Measurements from ENCODE around the gene NTPCR. TPM values are rescaled to one million over a fixed set of nuclear protein-coding genes. Genes with fewer than 3 reads are reported as not detected.

NTPCR gene
- total RNA-seq, 1 donor from 2014 or later = 31.0 TPM

DNA sequence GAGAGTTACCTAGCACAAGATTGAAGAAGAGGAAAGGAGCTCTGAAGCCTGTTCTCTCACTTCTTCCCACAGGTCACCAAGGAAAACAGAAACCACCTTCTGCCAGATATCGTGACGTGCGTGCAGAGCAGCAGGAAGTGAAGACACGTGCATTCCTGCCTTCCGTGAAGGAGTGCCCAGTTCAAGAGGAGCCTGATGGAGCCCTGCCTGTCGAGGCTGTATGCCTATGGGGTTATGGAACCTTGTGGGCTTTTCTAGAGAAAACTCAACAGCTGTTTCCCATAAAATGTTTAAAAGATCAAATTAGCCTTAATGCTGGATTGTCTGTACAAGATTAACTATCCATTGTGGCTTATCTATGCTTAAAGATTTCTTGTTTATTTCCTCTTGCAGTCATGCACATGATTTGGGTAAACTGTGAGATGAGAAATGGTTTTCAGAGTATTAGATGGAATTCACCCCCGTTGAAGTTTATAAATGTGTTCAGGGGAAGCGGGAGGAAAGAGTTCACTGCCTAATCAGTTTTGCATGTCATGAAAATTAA is 27.8 kb downstream of the NTPCR start:
- TF ChIP-seq, protein P1, sequence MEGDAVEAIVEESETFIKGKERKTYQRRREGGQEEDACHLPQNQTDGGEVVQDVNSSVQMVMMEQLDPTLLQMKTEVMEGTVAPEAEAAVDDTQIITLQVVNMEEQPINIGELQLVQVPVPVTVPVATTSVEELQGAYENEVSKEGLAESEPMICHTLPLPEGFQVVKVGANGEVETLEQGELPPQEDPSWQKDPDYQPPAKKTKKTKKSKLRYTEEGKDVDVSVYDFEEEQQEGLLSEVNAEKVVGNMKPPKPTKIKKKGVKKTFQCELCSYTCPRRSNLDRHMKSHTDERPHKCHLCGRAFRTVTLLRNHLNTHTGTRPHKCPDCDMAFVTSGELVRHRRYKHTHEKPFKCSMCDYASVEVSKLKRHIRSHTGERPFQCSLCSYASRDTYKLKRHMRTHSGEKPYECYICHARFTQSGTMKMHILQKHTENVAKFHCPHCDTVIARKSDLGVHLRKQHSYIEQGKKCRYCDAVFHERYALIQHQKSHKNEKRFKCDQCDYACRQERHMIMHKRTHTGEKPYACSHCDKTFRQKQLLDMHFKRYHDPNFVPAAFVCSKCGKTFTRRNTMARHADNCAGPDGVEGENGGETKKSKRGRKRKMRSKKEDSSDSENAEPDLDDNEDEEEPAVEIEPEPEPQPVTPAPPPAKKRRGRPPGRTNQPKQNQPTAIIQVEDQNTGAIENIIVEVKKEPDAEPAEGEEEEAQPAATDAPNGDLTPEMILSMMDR (conservative IDR thresholded peaks at IDR 0.05; ENCODE audit: low read depth, low read length) = no peak
- no peak for DNase-seq (ENCODE audit: low read depth)
- H3K4me3 ChIP-seq (ENCODE audit: low read depth, low read length) = no peak overlapping the region

DNA sequence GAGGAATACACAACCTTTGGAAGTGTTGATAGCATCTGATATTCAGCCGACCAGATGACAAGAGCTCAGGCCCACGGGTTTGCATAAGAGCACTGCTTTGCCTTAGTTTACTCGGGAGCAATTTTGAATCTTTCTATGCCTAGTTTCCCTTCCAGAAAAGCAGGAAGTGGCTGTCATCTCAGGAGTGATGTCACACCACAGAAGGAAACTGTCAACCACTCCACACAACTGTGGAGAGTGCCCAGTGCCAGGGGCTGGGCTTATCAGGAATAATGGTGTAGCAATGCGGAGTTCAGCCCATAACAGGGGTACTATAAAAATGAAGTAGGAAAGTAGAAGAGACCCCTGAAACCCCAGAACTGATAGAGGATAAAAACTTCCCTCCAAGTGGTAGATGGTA is 28.4 kb downstream of the NTPCR start:
- TF ChIP-seq, protein P1 (conservative IDR thresholded peaks at IDR 0.05; ENCODE audit: low read depth, low read length) = no peak
- no peak for DNase-seq (ENCODE audit: low read depth)
- H3K4me3 ChIP-seq (ENCODE audit: low read depth, low read length) = no peak overlapping the region

DNA sequence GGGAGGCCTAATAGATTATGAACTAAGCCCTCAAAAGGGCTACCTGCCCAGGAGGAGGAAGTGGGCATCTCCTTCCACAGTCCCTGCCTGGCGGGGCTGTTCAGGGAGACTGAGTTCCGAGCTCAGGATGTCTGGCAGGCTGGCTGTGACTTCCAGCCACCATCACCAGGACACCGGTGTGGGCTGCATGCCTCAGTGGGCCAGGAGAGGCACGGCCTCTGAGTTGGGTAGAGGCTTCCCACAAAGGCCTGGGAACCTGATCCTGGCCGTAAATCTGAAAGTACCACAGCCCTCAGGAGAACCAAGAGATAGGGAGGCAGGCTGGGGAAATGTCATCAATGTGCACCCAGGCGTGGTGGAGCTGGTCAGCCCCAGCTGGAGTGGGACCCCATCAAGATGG is 29.1 kb downstream of the NTPCR start:
- no peak overlapping the region for H3K4me3 ChIP-seq (ENCODE audit: low read depth, low read length)
- TF ChIP-seq, protein P1 (conservative IDR thresholded peaks at IDR 0.05; ENCODE audit: low read depth, low read length) = no peak
- no peak for DNase-seq (ENCODE audit: low read depth)

DNA sequence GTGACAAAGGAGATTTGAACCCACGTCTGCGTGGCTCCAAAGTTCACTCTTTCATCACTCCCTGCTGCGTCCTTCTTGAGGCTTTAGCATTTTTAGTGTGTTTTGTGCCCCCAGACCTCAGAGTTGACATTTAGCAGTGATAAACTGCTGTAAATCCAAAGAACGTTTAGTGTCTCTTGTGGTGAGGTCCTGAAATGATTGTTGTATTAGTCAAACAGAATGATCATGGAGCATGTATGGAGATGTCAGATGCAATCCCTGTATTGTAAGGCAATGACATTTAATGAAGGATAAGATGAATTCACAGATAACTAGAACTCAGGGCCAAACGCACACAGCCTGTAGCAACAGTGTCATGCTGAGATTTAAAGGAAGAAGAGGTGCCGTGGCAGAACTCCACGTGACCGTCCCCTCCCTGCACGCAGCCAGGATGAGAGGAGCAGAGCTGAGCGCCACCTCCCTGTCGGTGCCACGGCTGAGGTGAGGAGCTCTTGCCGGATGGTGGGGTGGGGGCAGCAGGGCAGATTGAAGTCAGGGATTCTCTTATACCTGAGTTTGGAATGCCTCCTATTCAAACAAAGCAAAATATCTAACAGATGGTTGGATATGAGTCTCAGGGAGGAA is 30.1 kb downstream of the NTPCR start:
- TF ChIP-seq, protein P1 (conservative IDR thresholded peaks at IDR 0.05; ENCODE audit: low read depth, low read length) = no peak
- no peak for DNase-seq (ENCODE audit: low read depth)
- no peak overlapping the region for H3K4me3 ChIP-seq (ENCODE audit: low read depth, low read length)

DNA sequence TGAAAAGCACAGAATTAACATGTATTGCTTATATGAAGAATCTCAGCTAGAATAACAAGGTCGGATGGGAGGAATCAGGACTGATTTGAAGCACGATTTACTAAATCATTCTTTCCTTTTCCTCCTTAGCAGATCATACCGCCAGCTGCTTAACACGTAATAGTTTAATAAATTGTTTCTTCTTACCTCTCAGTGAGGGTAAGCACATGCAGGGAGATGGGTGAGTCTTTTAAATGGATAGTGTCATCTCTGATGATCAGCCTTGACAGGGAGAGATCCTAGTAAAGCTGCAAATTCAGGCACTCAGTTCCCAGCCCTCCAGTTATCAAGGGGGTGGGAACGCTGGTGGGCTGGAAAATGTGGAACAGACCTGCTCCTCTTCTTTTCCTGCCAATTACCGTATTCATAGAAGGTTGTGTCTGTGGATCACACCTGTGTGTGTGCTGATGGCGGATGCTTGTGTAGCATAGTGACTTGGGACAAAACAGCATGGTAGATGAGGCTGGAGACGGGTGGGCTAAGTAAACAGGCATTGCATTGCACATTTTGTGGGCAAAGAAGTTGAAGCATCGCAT is 30.7 kb downstream of the NTPCR start:
- no peak overlapping the region for H3K4me3 ChIP-seq (ENCODE audit: low read depth, low read length)
- DNase-seq (ENCODE audit: low read depth) = no peak
- TF ChIP-seq, protein P1 (conservative IDR thresholded peaks at IDR 0.05; ENCODE audit: low read depth, low read length) = no peak

DNA sequence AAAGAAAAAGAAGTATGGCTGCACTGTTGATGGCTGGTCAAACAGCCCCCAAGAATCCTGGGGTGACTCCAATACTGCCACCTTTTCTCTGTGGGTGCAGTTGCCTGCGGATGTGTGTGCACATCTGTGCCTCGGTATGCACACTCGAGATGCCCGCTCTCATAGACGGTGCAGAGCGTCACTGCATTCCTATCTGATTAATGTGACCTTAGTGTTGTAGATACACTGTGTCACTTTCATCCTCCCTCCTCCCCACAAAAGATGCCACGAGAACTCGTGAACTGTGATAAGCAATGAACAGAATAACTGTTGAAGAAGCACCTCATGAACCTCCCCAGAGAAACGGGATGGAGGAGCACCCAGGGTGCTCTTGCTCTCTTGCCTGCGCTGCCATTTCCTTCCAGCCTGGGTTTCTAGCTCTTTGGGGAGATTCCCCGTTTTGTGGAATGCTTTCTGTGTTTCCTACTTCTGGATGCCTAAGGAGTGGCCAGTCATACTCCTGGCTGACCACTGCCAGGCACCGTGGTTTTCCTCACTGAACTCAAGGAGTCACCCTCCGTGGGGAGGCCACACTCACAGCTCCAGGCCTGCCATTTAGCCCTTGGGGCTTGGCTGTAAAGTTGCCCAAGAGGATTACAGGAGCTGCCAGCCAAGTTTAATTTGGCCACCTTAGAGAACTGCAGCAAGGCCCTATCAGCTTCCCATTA is 32.0 kb downstream of the NTPCR start:
- H3K4me3 ChIP-seq (ENCODE audit: low read depth, low read length) = no peak overlapping the region
- DNase-seq (ENCODE audit: low read depth) = no peak
- TF ChIP-seq, protein P1 (conservative IDR thresholded peaks at IDR 0.05; ENCODE audit: low read depth, low read length) = no peak

Data from epithelial cell of proximal tubule (primary cell).